Common myeloid progenitor, CD34-positive (primary cell): ENCODE measurements around the gene TM6SF1.
A peak's percentile ranks its signal among the peaks of the same experiment; 100 is the strongest.

Experiments used
- CTCF ChIA-PET: fragments of 350-600 bp; sonication (Branson Sonifier 250); formaldehyde crosslinking; loops from one replicate; lab custom pipeline; 2021; ENCODE audit warnings: antibody characterized with exemption; lab: Charles Lee
- POLR2A ChIA-PET: fragments of 350-600 bp; sonication (Branson Sonifier 250); formaldehyde crosslinking; loops from one replicate; lab custom pipeline; 2021; ENCODE audit warnings: antibody characterized with exemption; lab: Charles Lee
- DNase-seq, 3 donors: peaks; one replicate each; pipeline versions ENCODE4 v3.0.0 to v3.0.0-alpha.2; 2013
- H3K27ac ChIP-seq, 2 experiments: 1 replicate in 1 of 2; 2 replicates in 1 of 2; pipeline ENCODE4 v1.7.0; 2013; ENCODE audit warnings: inconsistent platforms in 2 of 2, low read length in 2 of 2, mild to moderate bottlenecking in 2 of 2, low read depth in 1 of 2, moderate library complexity in 1 of 2; ENCODE audit not compliant: severe bottlenecking in 2 of 2, insufficient read depth in 1 of 2, poor library complexity in 1 of 2
- H3K27me3 ChIP-seq, 5 experiments: replicated peaks in 2 of 5; 1 replicate in 3 of 5; 2 replicates in 2 of 5; pipeline versions ENCODE4 v1.6.1 to v1.7.0; 2013; ENCODE audit warnings: low read length in 4 of 5, mild to moderate bottlenecking in 2 of 5, moderate library complexity in 2 of 5, inconsistent platforms in 1 of 5; ENCODE audit not compliant: insufficient read depth in 5 of 5, control insufficient read depth in 4 of 5
- H3K36me3 ChIP-seq, 4 experiments: 1 replicate in 2 of 4; 2 replicates in 2 of 4; pipeline versions ENCODE4 v1.6.1 to v1.7.0; 2013; ENCODE audit warnings: low read length in 3 of 4, control low read depth in 1 of 4, mild to moderate bottlenecking in 1 of 4; ENCODE audit not compliant: control insufficient read depth in 4 of 4, insufficient read depth in 4 of 4
- H3K4me1 ChIP-seq, 4 experiments: 1 replicate in 3 of 4; 2 replicates in 1 of 4; pipeline versions ENCODE4 v1.6.1 to v1.7.1; 2013; ENCODE audit warnings: low read length in 3 of 4, mild to moderate bottlenecking in 3 of 4, control low read depth in 1 of 4, inconsistent platforms in 1 of 4, moderate library complexity in 1 of 4; ENCODE audit not compliant: control insufficient read depth in 4 of 4, insufficient read depth in 4 of 4; ENCODE audit errors: control extremely low read depth in 1 of 4
- H3K4me3 ChIP-seq, 7 experiments: 1 replicate in 4 of 7; 2 replicates in 3 of 7; pipeline versions ENCODE4 v1.5.1 to v1.7.0; 2013; ENCODE audit warnings: mild to moderate bottlenecking in 7 of 7, low read length in 6 of 7, moderate library complexity in 6 of 7, inconsistent platforms in 2 of 7, low read depth in 2 of 7, control low read depth in 1 of 7; ENCODE audit not compliant: insufficient read depth in 4 of 7, control insufficient read depth in 1 of 7; ENCODE audit errors: extremely low read depth in 1 of 7
- H3K9me3 ChIP-seq, 5 experiments: 1 replicate in 4 of 5; 2 replicates in 1 of 5; pipeline versions ENCODE4 v1.6.1 to v1.7.1; 2013; ENCODE audit warnings: low read length in 4 of 5, mild to moderate bottlenecking in 2 of 5, inconsistent platforms in 1 of 5, low read depth in 1 of 5, moderate library complexity in 1 of 5; ENCODE audit not compliant: control insufficient read depth in 4 of 5, insufficient read depth in 2 of 5; ENCODE audit errors: control extremely low read depth in 1 of 5
- WGBS: methylation state at CpG from one replicate; pipeline ENCODE4 v1.1.5; 2013; ENCODE audit not compliant: insufficient coverage; 5-methylcytosine and 5-hydroxymethylcytosine counted together

TM6SF1 gene

DNA sequence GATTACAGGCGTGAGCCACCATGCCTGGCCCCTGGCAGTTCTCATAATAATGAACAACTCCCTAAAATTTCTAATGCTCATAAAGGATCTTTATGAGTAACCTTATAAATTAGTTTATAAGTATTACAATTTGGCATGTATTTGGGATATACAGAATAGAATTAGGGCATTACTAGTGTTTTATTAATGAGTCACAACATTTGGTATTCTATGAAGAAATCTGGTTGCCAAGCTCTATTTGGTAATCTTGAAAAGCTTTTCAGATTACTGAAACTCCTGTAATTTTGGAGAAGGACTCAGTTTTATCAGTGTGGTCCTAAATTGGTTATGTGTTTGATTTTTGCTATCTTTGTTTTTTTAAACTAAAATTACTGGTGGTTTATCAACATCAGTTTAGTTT lies 45.8 kb downstream of the TM6SF1 start:
- WGBS, result no CpG with 5 or more reads among the region's 1 CpG
- CTCF ChIA-PET, result no interaction called here
- no peak overlapping the region for H3K4me3 ChIP-seq
- no peaks in the 10 kb centered on the region for H3K27me3 ChIP-seq
- no peaks in the 10 kb centered on the region for H3K9me3 ChIP-seq
- H3K27ac ChIP-seq, result no peak overlapping the region
- peaks cover 18 to 46% (median 23%) of the 10 kb centered on the region in 4 experiments for H3K36me3 ChIP-seq
- no peak for DNase-seq
- H3K4me1 ChIP-seq, result no peaks in the 10 kb centered on the region
- POLR2A ChIA-PET, result no interaction called here

- H3K36me3 ChIP-seq, result peaks cover 13 to 29% (median 16%) of the 10 kb centered on the region in 4 experiments
- POLR2A ChIA-PET, result no interaction called here
- H3K27me3 ChIP-seq, result no peaks in the 10 kb centered on the region
- no peaks in the 10 kb centered on the region for H3K9me3 ChIP-seq
- no peak for DNase-seq
- no peak overlapping the region for H3K4me3 ChIP-seq
- 100% methylated on average over 1 of the region's 1 CpG for WGBS
- CTCF ChIA-PET, result no interaction called here
- no peaks in the 10 kb centered on the region for H3K4me1 ChIP-seq
- H3K27ac ChIP-seq, result no peak overlapping the region
These were observed 48.5 kb downstream of the TM6SF1 start for GRCh38 chr15:83155942-83156341.

DNA sequence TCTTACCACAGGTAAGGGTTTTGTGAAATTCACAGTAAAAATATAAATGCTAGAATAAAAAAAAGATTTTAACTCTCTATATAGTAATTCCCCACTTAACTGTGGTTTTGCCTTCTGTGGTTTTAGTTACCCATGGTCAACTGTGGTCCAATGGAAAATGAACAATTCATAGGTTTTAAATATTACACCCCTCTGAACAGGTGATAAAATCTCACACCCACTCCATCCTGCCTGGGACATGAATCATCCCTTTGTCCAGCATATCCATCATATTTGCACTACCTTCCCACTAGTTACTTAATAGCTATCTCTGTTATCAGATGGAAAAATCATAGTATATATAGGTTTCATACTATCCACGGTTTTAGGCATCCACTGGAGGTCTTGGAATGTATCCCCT lies 50.9 kb downstream of the TM6SF1 start:
- Histone ChIP-seq H3K27me3 (no peaks in the 10 kb centered on the region), H3K4me3 (no peak overlapping the region), H3K36me3 (peaks cover 10 to 33% (median 14%) of the 10 kb centered on the region in 4 experiments), H3K4me1 (peaks cover 0 to 7% (median 0%) of the 10 kb centered on the region in 4 experiments), H3K9me3 (no peaks in the 10 kb centered on the region), H3K27ac (no peak overlapping the region)
- no CpG with 5 or more reads among the region's 1 CpG for WGBS
- POLR2A ChIA-PET, result no interaction called here
- CTCF ChIA-PET, result no interaction called here
- no peak for DNase-seq

DNA sequence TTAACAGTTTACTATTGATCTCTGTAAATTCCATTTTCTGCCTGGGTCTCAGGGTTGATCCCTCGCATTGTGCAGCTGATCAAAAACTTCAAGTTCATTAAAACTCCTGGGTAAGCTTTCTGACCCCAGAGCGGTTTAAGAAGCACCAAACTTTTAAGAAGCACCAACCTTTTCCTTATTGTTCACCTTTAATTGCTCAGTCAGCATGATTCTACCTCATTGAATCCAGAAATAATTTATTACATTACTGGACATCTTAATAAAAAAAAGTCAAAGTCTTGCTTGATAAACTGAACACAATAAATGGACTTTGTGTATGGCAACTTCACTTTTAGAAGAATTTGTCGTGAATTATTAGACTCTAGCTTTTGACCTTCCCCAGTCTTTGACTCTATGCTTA lies 53.3 kb downstream of the TM6SF1 start:
- Histone ChIP-seq H3K27me3 (no peaks in the 10 kb centered on the region), H3K9me3 (peaks cover 0 to 13% (median 5%) of the 10 kb centered on the region in 5 experiments), H3K4me1 (peaks cover 0 to 17% (median 0%) of the 10 kb centered on the region in 4 experiments), H3K4me3 (no peak overlapping the region), H3K27ac (no peak overlapping the region), H3K36me3 (peaks cover 10 to 34% (median 16%) of the 10 kb centered on the region in 4 experiments)
- DNase-seq, result no peak
- WGBS, result 100% methylated on average over 3 of the region's 3 CpGs
- CTCF ChIA-PET, result interaction anchor here (1.5 kb wide), 1 partner anchor 25 kb away, joined by 4 read pairs; no protein-coding TSS in a partner anchor
- POLR2A ChIA-PET, result no interaction called here

GRCh38 chr15:83163032-83163431 lies 55.6 kb downstream of the TM6SF1 start:
- CTCF ChIA-PET, result no interaction called here
- peaks cover 0 to 21% (median 8%) of the 10 kb centered on the region in 4 experiments for H3K36me3 ChIP-seq
- peaks cover 0 to 17% (median 0%) of the 10 kb centered on the region in 4 experiments for H3K4me1 ChIP-seq
- no peaks in the 10 kb centered on the region for H3K27me3 ChIP-seq
- H3K27ac ChIP-seq, result no peak overlapping the region
- POLR2A ChIA-PET, result interaction anchor here (0.6 kb wide), 1 partner anchor 106 kb away, joined by 3 read pairs; no protein-coding TSS in a partner anchor
- DNase-seq, result no peak
- WGBS, result 100% methylated on average over 2 of the region's 4 CpGs
- no peak overlapping the region for H3K4me3 ChIP-seq
- H3K9me3 ChIP-seq, result peaks cover 0 to 29% (median 9%) of the 10 kb centered on the region in 5 experiments

DNA sequence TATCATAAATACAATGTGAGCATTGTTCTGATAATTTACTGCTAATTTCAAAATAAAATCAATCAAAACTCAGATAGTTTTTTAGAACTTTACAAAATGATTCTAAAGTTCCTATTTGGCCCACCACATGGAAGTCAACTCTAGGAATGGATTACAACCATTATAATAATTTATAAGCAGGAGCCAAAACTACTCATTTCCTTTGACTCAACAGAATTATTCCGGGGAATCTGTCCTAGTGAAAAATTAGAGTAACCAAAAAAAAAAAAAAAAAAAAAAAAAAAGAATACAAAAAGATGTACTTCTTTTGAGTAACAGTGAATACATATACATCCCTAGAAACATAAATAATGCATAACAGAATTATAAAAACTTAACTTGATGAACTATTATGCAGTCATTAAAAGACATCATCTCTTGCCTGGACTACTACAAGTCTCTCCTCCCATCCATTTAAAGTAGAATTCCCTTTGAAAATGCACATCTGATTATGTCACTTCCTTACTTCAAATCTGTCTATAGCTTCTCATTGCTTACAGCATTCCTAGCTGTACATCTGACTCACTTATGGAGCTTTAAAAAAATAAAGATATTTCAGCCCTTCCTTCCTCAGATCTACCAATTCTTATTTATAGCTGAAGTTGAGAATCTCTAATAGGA lies 56.8 kb downstream of the TM6SF1 start:
- H3K27ac ChIP-seq, result no peak overlapping the region

GRCh38 chr15:83164771-83165404 lies 57.4 kb downstream of the TM6SF1 start:
- Histone ChIP-seq H3K4me3 (peak overlapping the region in 1 of 7 experiments; percentile 32), H3K27ac (no peak overlapping the region), H3K27me3 (no peaks in the 10 kb centered on the region), H3K36me3 (peaks cover 0 to 14% (median 8%) of the 10 kb centered on the region in 4 experiments), H3K9me3 (peaks cover 0 to 35% (median 10%) of the 10 kb centered on the region in 5 experiments), H3K4me1 (peaks cover 0 to 17% (median 0%) of the 10 kb centered on the region in 4 experiments)
- POLR2A ChIA-PET, result no interaction called here
- no peak for DNase-seq
- 95% methylated on average over 2 of the region's 4 CpGs for WGBS
- CTCF ChIA-PET, result no interaction called here

More for the DNA sequence above, 56.8 kb downstream of the TM6SF1 start:
- no peak for DNase-seq
- POLR2A ChIA-PET, result no interaction called here
- CTCF ChIA-PET, result no interaction called here
- Histone ChIP-seq H3K27me3 (no peaks in the 10 kb centered on the region), H3K9me3 (peaks cover 0 to 34% (median 10%) of the 10 kb centered on the region in 5 experiments), H3K4me3 (no peak overlapping the region), H3K4me1 (peaks cover 0 to 17% (median 0%) of the 10 kb centered on the region in 4 experiments), H3K36me3 (peaks cover 0 to 18% (median 8%) of the 10 kb centered on the region in 4 experiments)
- no CpG with 5 or more reads among the region's 1 CpG for WGBS
